Measurements from ENCODE around the gene LY6G6D. TPM values are rescaled to one million over a fixed set of nuclear protein-coding genes. Genes with fewer than 3 reads are reported as not detected.
A peak's percentile ranks its signal among the peaks of the same experiment; 100 is the strongest.

LY6G6D gene
- total RNA-seq, 1 experiment from 2014 or later: not detected

- ATAC-seq (no peak), DNase-seq (no peak)
- no peak for TF ChIP-seq EZH2 (IDR thresholded peaks at IDR 0.05; ENCODE audit: low read length, unreplicated experiment)
- no TSS peak for BruUV-seq (replicated peaks)
- H2AFZ ChIP-seq (ENCODE audit: low read length): no peak overlapping the region
- H4K20me1 ChIP-seq (ENCODE audit: low read length): no peaks in the 10 kb centered on the region
- CTCF ChIA-PET: no interaction called here
- H3K4me2 ChIP-seq (ENCODE audit: low read length): no peak overlapping the region
- H3K4me1 ChIP-seq (ENCODE audit: insufficient read depth, low read length): peaks cover 12% of the 10 kb centered on the region
- no peaks in the 10 kb centered on the region for H3K79me2 ChIP-seq (ENCODE audit: low read length)
- no peak overlapping the region for H3K4me3 ChIP-seq (ENCODE audit: low read length)
- H3F3A ChIP-seq (ENCODE audit: low read length, unreplicated experiment): no peaks in the 10 kb centered on the region
- H3K9ac ChIP-seq (ENCODE audit: low read length): no peak overlapping the region
- no peaks in the 10 kb centered on the region for H3K9me3 ChIP-seq (ENCODE audit: low read length)
- no peak overlapping the region for H3K27ac ChIP-seq (ENCODE audit: low read length)
- intact Hi-C loops (cut with micrococcal nuclease): loop anchor here (10.0 kb wide), 1 partner anchor 51 kb away; the partner anchor contains the start of gene SAPCD1
- H3K9me2 ChIP-seq (replicated peaks; ENCODE audit: low read length): no peaks in the 10 kb centered on the region
- H3K27me3 ChIP-seq (ENCODE audit: low read length): no peaks in the 10 kb centered on the region
- POLR2A ChIA-PET (ENCODE audit: unreplicated experiment): interaction anchor here (1.1 kb wide), 1 partner anchor 113 kb away, joined by 3 read pairs; no protein-coding TSS in a partner anchor
- no peaks in the 10 kb centered on the region for H3K36me3 ChIP-seq (ENCODE audit: low read depth, low read length)
Measured at GRCh38 chr6:31713465-31713864, 1.7 kb upstream of the LY6G6D start.

GRCh38 chr6:31713991-31714684 is 1.0 kb upstream of the LY6G6D start:
- Histone ChIP-seq H3F3A (ENCODE audit: low read length, unreplicated experiment) (no peaks in the 10 kb centered on the region), H3K36me3 (ENCODE audit: low read depth, low read length) (no peaks in the 10 kb centered on the region), H3K4me1 (ENCODE audit: insufficient read depth, low read length) (peaks cover 19% of the 10 kb centered on the region), H3K27ac (ENCODE audit: low read length) (no peak overlapping the region), H3K4me3 (ENCODE audit: low read length) (no peak overlapping the region), H3K9me3 (ENCODE audit: low read length) (no peaks in the 10 kb centered on the region), H2AFZ (ENCODE audit: low read length) (no peak overlapping the region), H3K79me2 (ENCODE audit: low read length) (no peaks in the 10 kb centered on the region), H3K9ac (ENCODE audit: low read length) (no peak overlapping the region), H3K27me3 (ENCODE audit: low read length) (no peaks in the 10 kb centered on the region), H3K4me2 (ENCODE audit: low read length) (no peak overlapping the region), H3K9me2 (replicated peaks; ENCODE audit: low read length) (no peaks in the 10 kb centered on the region), H4K20me1 (ENCODE audit: low read length) (no peaks in the 10 kb centered on the region)
- TF ChIP-seq EZH2 (IDR thresholded peaks at IDR 0.05; ENCODE audit: low read length, unreplicated experiment): no peak
- TF ChIP-seq CTCF (conservative IDR thresholded peaks at IDR 0.05; ENCODE audit: low read depth, low read length): no peak
- no peak for TF ChIP-seq EZH2phosphoT487 (IDR thresholded peaks at IDR 0.05; ENCODE audit: borderline replicate concordance, low read length)
- POLR2A ChIA-PET (ENCODE audit: unreplicated experiment): no interaction called here
- no TSS peak for BruUV-seq (replicated peaks)
- DNase-seq (no peak), ATAC-seq (no peak)
- CTCF ChIA-PET: interaction anchor here (0.6 kb wide), 1 partner anchor 31 kb away, joined by 4 read pairs; no protein-coding TSS in a partner anchor
- intact Hi-C loops (cut with micrococcal nuclease): loop anchor here (10.0 kb wide), 1 partner anchor 51 kb away; the partner anchor contains the start of gene SAPCD1

GRCh38 chr6:31717499-31718222 is 2.5 kb downstream of the LY6G6D start:
- H3K9ac ChIP-seq (ENCODE audit: low read length): peak overlapping the region; percentile 28; the same call in 1 of the 2 replicates
- H3K36me3 ChIP-seq (ENCODE audit: low read depth, low read length): no peaks in the 10 kb centered on the region
- intact Hi-C loops (cut with micrococcal nuclease): loop anchor here (10.0 kb wide), 1 partner anchor 47 kb away; the partner anchor contains the start of gene SAPCD1
- H3K4me3 ChIP-seq (ENCODE audit: low read length): peak overlapping the region; percentile 15; the same call in 1 of the 2 replicates
- peak overlapping the region; percentile 81 for H3K27ac ChIP-seq (ENCODE audit: low read length)
- peak overlapping the region; percentile 13 for H2AFZ ChIP-seq (ENCODE audit: low read length)
- no peaks in the 10 kb centered on the region for H3K79me2 ChIP-seq (ENCODE audit: low read length)
- H3K9me2 ChIP-seq (replicated peaks; ENCODE audit: low read length): no peaks in the 10 kb centered on the region
- H4K20me1 ChIP-seq (ENCODE audit: low read length): no peaks in the 10 kb centered on the region
- ChIA-PET CTCF (no interaction called here), POLR2A (ENCODE audit: unreplicated experiment) (interaction anchor here (0.7 kb wide), 1 partner anchor 74 kb away, joined by 3 read pairs; no protein-coding TSS in a partner anchor)
- BruUV-seq (replicated peaks): no TSS peak
- ATAC-seq (peak; percentile 68), DNase-seq (peak; percentile 70)
- H3K4me2 ChIP-seq (ENCODE audit: low read length): peak overlapping the region; percentile 73
- H3K9me3 ChIP-seq (ENCODE audit: low read length): no peaks in the 10 kb centered on the region
- H3K27me3 ChIP-seq (ENCODE audit: low read length): no peaks in the 10 kb centered on the region
- H3K4me1 ChIP-seq (ENCODE audit: insufficient read depth, low read length): peaks cover 29% of the 10 kb centered on the region
- H3F3A ChIP-seq (ENCODE audit: low read length, unreplicated experiment): no peaks in the 10 kb centered on the region
- TF ChIP-seq EZH2phosphoT487 (IDR thresholded peaks at IDR 0.05; ENCODE audit: borderline replicate concordance, low read length) (no peak), CTCF (conservative IDR thresholded peaks at IDR 0.05; ENCODE audit: low read depth, low read length) (peak; percentile 54), EZH2 (IDR thresholded peaks at IDR 0.05; ENCODE audit: low read length, unreplicated experiment) (no peak)

Measured in PC-3 (cell line).